B cell (primary cell): ENCODE data around the gene CAMK2D.

Experiments
- CTCF ChIP-seq: fragments of 200-600 bp; IDR thresholded peaks from one replicate; pipeline ENCODE4 v1.8.0; 2022; ENCODE audit warnings: antibody characterized with exemption, mild to moderate bottlenecking
- EZH2 ChIP-seq: IDR thresholded peaks from 2 replicates; pipeline ENCODE4 v1.6.1; 2012; ENCODE audit warnings: borderline replicate concordance, low read depth, mild to moderate bottlenecking, moderate library complexity, low read length; ENCODE audit not compliant: insufficient read depth, poor library complexity, severe bottlenecking

GRCh38 chr4:113476800-113477199 is 284.7 kb downstream of the CAMK2D start:
- no peak for TF ChIP-seq CTCF
- no peak for TF ChIP-seq EZH2
